Measurements from ENCODE around the gene ZNF516. TPM values are rescaled to one million over a fixed set of nuclear protein-coding genes. Genes with fewer than 3 reads are reported as not detected.

Gene ZNF516
- total RNA-seq, 1 experiment from 2014 or later, result 44.2 TPM

DNA sequence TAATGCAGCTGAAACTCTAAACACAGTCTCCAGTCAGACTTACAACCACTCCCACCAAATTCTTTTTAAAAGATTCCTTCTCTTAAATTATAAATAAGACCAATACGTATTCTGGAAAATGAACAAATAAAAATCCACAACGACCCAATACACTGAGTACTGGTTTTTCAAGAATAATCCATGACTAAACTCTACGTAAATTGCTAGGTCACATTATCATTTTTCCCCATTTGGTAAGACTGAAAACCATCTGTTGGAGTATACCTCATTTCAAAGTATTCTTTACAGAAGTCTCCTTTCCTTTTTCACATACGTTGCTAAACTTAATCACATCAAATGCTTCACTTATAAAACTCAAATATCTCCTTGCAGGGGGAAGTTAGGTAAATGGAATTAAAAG, 6.0 kb downstream of the ZNF516 start:
- no peak for TF ChIP-seq CTCF (IDR thresholded peaks at IDR 0.05; ENCODE audit: unreplicated experiment)
- H3K27ac Mint-ChIP-seq (ENCODE audit: unreplicated experiment), result no peak overlapping the region
- peaks cover 27% of the 10 kb centered on the region for H3K4me1 Mint-ChIP-seq (ENCODE audit: low read depth, unreplicated experiment)
- H3K9me3 Mint-ChIP-seq (ENCODE audit: low read depth, unreplicated experiment), result no peaks in the 10 kb centered on the region
- no peak for DNase-seq
- H3K4me3 Mint-ChIP-seq (ENCODE audit: low read depth, unreplicated experiment), result no peak overlapping the region
- BruUV-seq (replicated peaks), result no TSS peak
- intact Hi-C loops (cut with micrococcal nuclease; ENCODE audit: unreplicated experiment), result no loop called here
- peaks cover 39% of the 10 kb centered on the region for H3K36me3 Mint-ChIP-seq (ENCODE audit: insufficient read depth, unreplicated experiment)
- H3K27me3 Mint-ChIP-seq (ENCODE audit: unreplicated experiment), result no peaks in the 10 kb centered on the region
- CTCF ChIA-PET, result no interaction called here

DNA sequence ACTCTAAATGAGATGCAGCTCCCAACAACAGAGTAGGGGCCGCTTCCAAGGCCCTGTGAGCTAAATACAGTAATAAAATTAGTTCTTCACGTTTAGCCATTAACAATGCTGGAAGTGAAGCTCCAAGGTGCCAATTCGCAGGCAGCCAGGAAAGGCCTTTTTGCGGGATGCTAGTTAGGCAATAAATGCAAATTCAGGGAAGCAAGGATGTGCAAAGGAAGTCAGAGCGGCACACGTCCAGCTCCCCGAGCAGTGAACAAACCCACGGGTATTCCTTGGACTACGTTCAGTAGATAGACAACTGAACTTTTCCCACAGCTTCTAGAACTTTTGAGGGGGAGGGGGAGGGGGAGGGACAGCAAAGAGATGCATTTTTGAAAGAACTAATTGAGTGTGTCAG, 6.9 kb downstream of the ZNF516 start:
- intact Hi-C loops (cut with micrococcal nuclease; ENCODE audit: unreplicated experiment), result no loop called here
- Mint-ChIP-seq H3K4me3 (ENCODE audit: low read depth, unreplicated experiment) (no peak overlapping the region), H3K4me1 (ENCODE audit: low read depth, unreplicated experiment) (peaks cover 25% of the 10 kb centered on the region), H3K9me3 (ENCODE audit: low read depth, unreplicated experiment) (no peaks in the 10 kb centered on the region), H3K36me3 (ENCODE audit: insufficient read depth, unreplicated experiment) (peaks cover 38% of the 10 kb centered on the region), H3K27ac (ENCODE audit: unreplicated experiment) (no peak overlapping the region), H3K27me3 (ENCODE audit: unreplicated experiment) (no peaks in the 10 kb centered on the region)
- TF ChIP-seq CTCF (IDR thresholded peaks at IDR 0.05; ENCODE audit: unreplicated experiment), result no peak
- BruUV-seq (replicated peaks), result no TSS peak
- DNase-seq, result no peak
- CTCF ChIA-PET, result no interaction called here

- Mint-ChIP-seq H3K4me3 (ENCODE audit: low read depth, unreplicated experiment) (no peak overlapping the region), H3K27ac (ENCODE audit: unreplicated experiment) (no peak overlapping the region)
These were observed 7.3 kb downstream of the ZNF516 start for GRCh38 chr18:76487782-76488181.

GRCh38 chr18:76487070-76487469, 8.0 kb downstream of the ZNF516 start:
- DNase-seq, result no peak
- H3K27me3 Mint-ChIP-seq (ENCODE audit: unreplicated experiment), result no peaks in the 10 kb centered on the region
- intact Hi-C loops (cut with micrococcal nuclease; ENCODE audit: unreplicated experiment), result no loop called here
- H3K4me3 Mint-ChIP-seq (ENCODE audit: low read depth, unreplicated experiment), result no peak overlapping the region
- no peak overlapping the region for H3K27ac Mint-ChIP-seq (ENCODE audit: unreplicated experiment)
- H3K36me3 Mint-ChIP-seq (ENCODE audit: insufficient read depth, unreplicated experiment), result peaks cover 29% of the 10 kb centered on the region
- no peaks in the 10 kb centered on the region for H3K9me3 Mint-ChIP-seq (ENCODE audit: low read depth, unreplicated experiment)
- no peak for TF ChIP-seq CTCF (IDR thresholded peaks at IDR 0.05; ENCODE audit: unreplicated experiment)
- BruUV-seq (replicated peaks), result no TSS peak
- CTCF ChIA-PET, result no interaction called here
- H3K4me1 Mint-ChIP-seq (ENCODE audit: low read depth, unreplicated experiment), result peaks cover 24% of the 10 kb centered on the region

More at GRCh38 chr18:76487782-76488181, 7.3 kb downstream of the ZNF516 start:
- H3K36me3 Mint-ChIP-seq (ENCODE audit: insufficient read depth, unreplicated experiment), result peaks cover 34% of the 10 kb centered on the region
- CTCF ChIA-PET, result no interaction called here
- BruUV-seq (replicated peaks), result no TSS peak
- H3K9me3 Mint-ChIP-seq (ENCODE audit: low read depth, unreplicated experiment), result no peaks in the 10 kb centered on the region
- intact Hi-C loops (cut with micrococcal nuclease; ENCODE audit: unreplicated experiment), result no loop called here
- DNase-seq, result no peak
- peaks cover 24% of the 10 kb centered on the region for H3K4me1 Mint-ChIP-seq (ENCODE audit: low read depth, unreplicated experiment)
- H3K27me3 Mint-ChIP-seq (ENCODE audit: unreplicated experiment), result no peaks in the 10 kb centered on the region
- no peak for TF ChIP-seq CTCF (IDR thresholded peaks at IDR 0.05; ENCODE audit: unreplicated experiment)

Measured in Calu3 (cell line).